ENCODE data around the gene ADAM33.

DNA sequence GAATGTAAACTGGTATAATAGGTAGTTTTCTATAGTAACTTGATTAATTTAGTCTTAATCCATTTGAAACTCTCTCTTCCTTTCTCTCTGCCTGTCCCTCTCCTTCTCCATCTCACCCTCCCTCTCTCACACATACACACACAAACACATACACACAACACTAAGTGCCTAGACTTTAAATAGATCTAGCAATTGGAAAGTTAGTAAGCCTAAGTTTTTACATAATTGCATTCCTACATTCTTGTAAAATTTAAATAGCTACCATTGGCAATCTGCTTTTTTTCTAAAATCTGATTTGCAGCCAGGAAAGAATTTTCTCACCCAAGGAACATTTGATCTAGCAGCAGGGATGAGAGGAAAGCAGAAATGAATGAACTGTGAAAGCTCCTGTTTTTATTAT is 34.3 kb downstream of the ADAM33 start:
- TF ChIP-seq, protein P1, sequence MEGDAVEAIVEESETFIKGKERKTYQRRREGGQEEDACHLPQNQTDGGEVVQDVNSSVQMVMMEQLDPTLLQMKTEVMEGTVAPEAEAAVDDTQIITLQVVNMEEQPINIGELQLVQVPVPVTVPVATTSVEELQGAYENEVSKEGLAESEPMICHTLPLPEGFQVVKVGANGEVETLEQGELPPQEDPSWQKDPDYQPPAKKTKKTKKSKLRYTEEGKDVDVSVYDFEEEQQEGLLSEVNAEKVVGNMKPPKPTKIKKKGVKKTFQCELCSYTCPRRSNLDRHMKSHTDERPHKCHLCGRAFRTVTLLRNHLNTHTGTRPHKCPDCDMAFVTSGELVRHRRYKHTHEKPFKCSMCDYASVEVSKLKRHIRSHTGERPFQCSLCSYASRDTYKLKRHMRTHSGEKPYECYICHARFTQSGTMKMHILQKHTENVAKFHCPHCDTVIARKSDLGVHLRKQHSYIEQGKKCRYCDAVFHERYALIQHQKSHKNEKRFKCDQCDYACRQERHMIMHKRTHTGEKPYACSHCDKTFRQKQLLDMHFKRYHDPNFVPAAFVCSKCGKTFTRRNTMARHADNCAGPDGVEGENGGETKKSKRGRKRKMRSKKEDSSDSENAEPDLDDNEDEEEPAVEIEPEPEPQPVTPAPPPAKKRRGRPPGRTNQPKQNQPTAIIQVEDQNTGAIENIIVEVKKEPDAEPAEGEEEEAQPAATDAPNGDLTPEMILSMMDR (IDR thresholded peaks at IDR 0.05; ENCODE audit: control extremely low read depth in 1 of 3, insufficient read depth in 1 of 3, low read depth in 1 of 3, low read length in 3 of 3), result no peak
- TF ChIP-seq, protein P2, sequence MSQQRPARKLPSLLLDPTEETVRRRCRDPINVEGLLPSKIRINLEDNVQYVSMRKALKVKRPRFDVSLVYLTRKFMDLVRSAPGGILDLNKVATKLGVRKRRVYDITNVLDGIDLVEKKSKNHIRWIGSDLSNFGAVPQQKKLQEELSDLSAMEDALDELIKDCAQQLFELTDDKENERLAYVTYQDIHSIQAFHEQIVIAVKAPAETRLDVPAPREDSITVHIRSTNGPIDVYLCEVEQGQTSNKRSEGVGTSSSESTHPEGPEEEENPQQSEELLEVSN (IDR thresholded peaks at IDR 0.05), result no peak
- TF ChIP-seq RNF2 (IDR thresholded peaks at IDR 0.05; ENCODE audit: borderline replicate concordance, low read depth, low read length, missing control alignments, poor library complexity, severe bottlenecking) (no peak), GABPA (IDR thresholded peaks at IDR 0.05; ENCODE audit: borderline replicate concordance, insufficient read depth, low read length) (no peak), CEBPB (IDR thresholded peaks at IDR 0.05; ENCODE audit: low read depth, low read length) (no peak), YY1 (IDR thresholded peaks at IDR 0.05; ENCODE audit: low read depth, low read length) (no peak), POLR2AphosphoS5 (IDR thresholded peaks at IDR 0.05; ENCODE audit: low read depth, low read length) (no peak), SP1 (IDR thresholded peaks at IDR 0.05; ENCODE audit: low read depth, low read length) (no peak), EZH2 (IDR thresholded peaks at IDR 0.05; ENCODE audit: low read depth, low read length, severe bottlenecking) (no peak), RBBP5 (IDR thresholded peaks at IDR 0.05; ENCODE audit: borderline replicate concordance, low read depth, low read length) (no peak), TAF1 (IDR thresholded peaks at IDR 0.05; ENCODE audit: low read depth, low read length) (no peak)
- TF ChIP-seq, protein P3, sequence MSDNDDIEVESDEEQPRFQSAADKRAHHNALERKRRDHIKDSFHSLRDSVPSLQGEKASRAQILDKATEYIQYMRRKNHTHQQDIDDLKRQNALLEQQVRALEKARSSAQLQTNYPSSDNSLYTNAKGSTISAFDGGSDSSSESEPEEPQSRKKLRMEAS (IDR thresholded peaks at IDR 0.05), result no peak
- TF ChIP-seq, protein P4, sequence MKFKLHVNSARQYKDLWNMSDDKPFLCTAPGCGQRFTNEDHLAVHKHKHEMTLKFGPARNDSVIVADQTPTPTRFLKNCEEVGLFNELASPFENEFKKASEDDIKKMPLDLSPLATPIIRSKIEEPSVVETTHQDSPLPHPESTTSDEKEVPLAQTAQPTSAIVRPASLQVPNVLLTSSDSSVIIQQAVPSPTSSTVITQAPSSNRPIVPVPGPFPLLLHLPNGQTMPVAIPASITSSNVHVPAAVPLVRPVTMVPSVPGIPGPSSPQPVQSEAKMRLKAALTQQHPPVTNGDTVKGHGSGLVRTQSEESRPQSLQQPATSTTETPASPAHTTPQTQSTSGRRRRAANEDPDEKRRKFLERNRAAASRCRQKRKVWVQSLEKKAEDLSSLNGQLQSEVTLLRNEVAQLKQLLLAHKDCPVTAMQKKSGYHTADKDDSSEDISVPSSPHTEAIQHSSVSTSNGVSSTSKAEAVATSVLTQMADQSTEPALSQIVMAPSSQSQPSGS (IDR thresholded peaks at IDR 0.05; ENCODE audit: low read length), result no peak

All from H1 (cell line).